Measurements from ENCODE around the gene GRK7. TPM values are rescaled to one million over a fixed set of nuclear protein-coding genes. Genes with fewer than 3 reads are reported as not detected.
A peak's percentile ranks its signal among the peaks of the same experiment; 100 is the strongest.
"Not testable (repeated sequence)": the region's sequence is repeated elsewhere in the genome, so short reads cannot be mapped to it uniquely, and the experiment has no call there.

GRK7 gene
- total RNA-seq, 4 donors from 2014 or later, result not detected

- Histone ChIP-seq H3K4me1 (peaks cover 0 to 5% of the 10 kb centered on the region in 2 donors), H3K9me3 (no peaks in the 10 kb centered on the region), H3K27me3 (no peaks in the 10 kb centered on the region), H3K27ac (no peak overlapping the region), H3K36me3 (no peaks in the 10 kb centered on the region), H3K4me3 (replicated peaks in 1 of 3) (no peak overlapping the region)
- no peak for DNase-seq
- WGBS, 2 donors, result 67 to 73% methylated on average over 6 of the region's 6 CpGs
- intact Hi-C loops (cut with DNase I), result no loop called here
- TF ChIP-seq CTCF (IDR thresholded peaks at IDR 0.05) (no peak), POLR2A (IDR thresholded peaks at IDR 0.05) (no peak)
These were observed 20.4 kb downstream of the GRK7 start for GRCh38 chr3:141783632-141784031.

GRCh38 chr3:141784096-141784495 is 20.9 kb downstream of the GRK7 start:
- H3K9me3 ChIP-seq, result no peaks in the 10 kb centered on the region
- no peaks in the 10 kb centered on the region for H3K36me3 ChIP-seq
- H3K27ac ChIP-seq, result no peak overlapping the region
- TF ChIP-seq CTCF (IDR thresholded peaks at IDR 0.05) (no peak), POLR2A (IDR thresholded peaks at IDR 0.05) (no peak)
- WGBS, 2 donors, result 92 to 93% methylated on average over 8 of the region's 8 CpGs
- no peak for DNase-seq
- H3K4me3 ChIP-seq (replicated peaks in 1 of 3), result no peak overlapping the region
- H3K27me3 ChIP-seq, result no peaks in the 10 kb centered on the region
- intact Hi-C loops (cut with DNase I), result no loop called here
- H3K4me1 ChIP-seq, result peaks cover 0 to 5% of the 10 kb centered on the region in 2 donors

GRCh38 chr3:141784531-141784930 is 21.3 kb downstream of the GRK7 start:
- no peaks in the 10 kb centered on the region for H3K36me3 ChIP-seq
- H3K4me3 ChIP-seq (replicated peaks in 1 of 3), result no peak overlapping the region
- no peak overlapping the region for H3K27ac ChIP-seq
- DNase-seq, result no peak
- H3K27me3 ChIP-seq, result no peaks in the 10 kb centered on the region
- TF ChIP-seq POLR2A (IDR thresholded peaks at IDR 0.05), result no peak
- TF ChIP-seq CTCF (IDR thresholded peaks at IDR 0.05), result no peak
- H3K4me1 ChIP-seq, result peaks cover 0 to 5% of the 10 kb centered on the region in 2 donors
- WGBS, 2 donors, result 79% methylated on average over 2 of the region's 2 CpGs
- H3K9me3 ChIP-seq, result no peaks in the 10 kb centered on the region
- intact Hi-C loops (cut with DNase I), result no loop called here

- TF ChIP-seq CTCF (IDR thresholded peaks at IDR 0.05), result no peak
- TF ChIP-seq POLR2A (IDR thresholded peaks at IDR 0.05), result no peak
- Histone ChIP-seq H3K4me3 (replicated peaks in 1 of 3) (no peak overlapping the region), H3K4me1 (peaks cover 0 to 5% of the 10 kb centered on the region in 2 donors), H3K36me3 (no peaks in the 10 kb centered on the region), H3K9me3 (no peaks in the 10 kb centered on the region), H3K27me3 (no peaks in the 10 kb centered on the region), H3K27ac (peak overlapping the region; percentile 23 to 54 (median 37))
- WGBS, 2 donors, result 60 to 63% methylated on average over 4 of the region's 4 CpGs
- intact Hi-C loops (cut with DNase I), result no loop called here
- no peak for DNase-seq
These were observed 24.9 kb downstream of the GRK7 start for GRCh38 chr3:141788149-141788548.

GRCh38 chr3:141788750-141789149 is 25.5 kb downstream of the GRK7 start:
- H3K9me3 ChIP-seq; H3K4me1 ChIP-seq; H3K36me3 ChIP-seq; H3K27me3 ChIP-seq; H3K4me3 ChIP-seq (replicated peaks in 1 of 3); intact Hi-C loops (cut with DNase I): not testable (repeated sequence)
- DNase-seq, result peak; percentile 71 to 84
- WGBS, 2 donors, result 40 to 42% methylated on average over 5 of the region's 5 CpGs
- peak overlapping the region; percentile 23 to 54 (median 37) for H3K27ac ChIP-seq

- intact Hi-C loops (cut with DNase I), result no loop called here
- H3K27me3 ChIP-seq, result no peaks in the 10 kb centered on the region
- H3K27ac ChIP-seq, result peak overlapping the region in 1 of 3 donors; percentile 54
- TF ChIP-seq POLR2A (IDR thresholded peaks at IDR 0.05) (no peak), CTCF (IDR thresholded peaks at IDR 0.05) (no peak)
- H3K9me3 ChIP-seq, result no peaks in the 10 kb centered on the region
- peaks cover 0 to 5% of the 10 kb centered on the region in 2 donors for H3K4me1 ChIP-seq
- 87 to 94% methylated on average over 7 of the region's 7 CpGs for WGBS, 2 donors
- no peak overlapping the region for H3K4me3 ChIP-seq (replicated peaks in 1 of 3)
- DNase-seq, result no peak
- no peaks in the 10 kb centered on the region for H3K36me3 ChIP-seq
These were observed 26.1 kb downstream of the GRK7 start for GRCh38 chr3:141789281-141789680.
